H54 (cell line): ENCODE data around the gene TMEM72.
A peak's percentile ranks its signal among the peaks of the same experiment; 100 is the strongest.

ENCODE experiments used
- DNase-seq: peaks from one replicate; pipeline ENCODE4 v3.0.0; 2011; ENCODE audit warnings: low spot score, mixed read lengths; ENCODE audit not compliant: insufficient read length
- FAIRE-seq: peaks from 3 replicates; lab custom pipeline; 2011; peaks lifted over from hg19 to GRCh38; lab: Jason Lieb, UNC
- POLR2A ChIP-seq: IDR thresholded peaks from 2 replicates; pipeline ENCODE4 v1.6.1; 2011; ENCODE audit warnings: low read depth, mild to moderate bottlenecking, low read length

The TMEM72 gene

DNA sequence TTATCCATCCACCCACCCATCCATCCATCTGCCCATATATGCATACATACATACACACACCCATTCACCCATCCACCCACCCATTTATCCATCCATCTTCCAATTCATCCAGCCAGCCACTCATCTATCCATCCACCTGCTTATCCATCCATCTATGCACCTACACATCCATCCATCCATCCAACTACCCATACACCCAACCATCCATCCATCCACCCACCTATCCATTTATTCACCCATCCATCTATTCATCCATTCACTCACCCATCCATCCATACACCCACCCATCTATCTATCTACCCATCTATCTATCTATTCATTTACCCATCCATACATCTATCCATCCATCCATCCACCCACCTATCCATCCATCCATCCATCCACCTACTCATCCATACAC lies 17.3 kb downstream of the TMEM72 start:
- no peak for FAIRE-seq

DNA sequence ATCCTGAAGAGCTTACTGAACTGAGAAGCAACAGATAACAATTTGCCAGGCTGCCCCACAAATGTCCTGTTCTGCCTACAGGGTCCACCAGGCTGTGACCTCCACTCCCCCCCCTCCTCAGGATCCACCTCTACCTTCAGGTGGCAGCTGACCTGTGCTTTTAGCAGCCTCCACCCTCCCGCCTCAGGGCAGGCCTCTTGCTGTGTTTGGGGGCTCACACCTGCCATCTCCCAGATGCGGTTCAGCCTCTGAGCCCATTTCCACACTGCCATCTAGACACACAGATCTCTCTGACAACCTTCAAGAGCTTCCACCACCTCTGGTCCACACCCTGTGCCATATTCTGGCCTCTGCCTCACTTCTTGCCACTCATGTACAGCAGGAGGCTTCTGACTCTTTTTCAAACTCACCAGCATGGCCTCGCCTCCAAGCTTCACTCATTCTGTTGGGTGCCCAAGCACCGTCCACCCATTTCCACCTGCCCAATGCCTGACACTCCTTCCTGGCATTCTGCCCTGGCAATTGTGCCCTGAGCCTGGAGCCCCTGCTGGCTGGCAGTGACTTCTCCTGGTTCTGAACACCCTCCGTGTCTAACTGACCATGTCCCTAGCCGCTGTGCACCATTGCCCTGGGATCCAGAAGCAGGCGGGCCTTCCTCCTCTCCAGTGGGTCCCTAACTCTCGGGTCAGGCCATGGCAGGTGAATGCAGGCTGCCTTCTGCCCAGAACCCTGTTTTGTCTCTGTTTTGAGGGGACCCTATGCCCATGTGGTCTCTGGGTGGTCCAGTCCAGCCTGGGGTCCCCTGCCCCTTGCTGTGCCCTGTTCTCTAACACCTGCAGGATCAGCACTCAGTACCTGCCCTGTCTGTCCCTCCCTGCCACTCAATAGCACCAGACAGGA lies 18.5 kb downstream of the TMEM72 start:
- FAIRE-seq: no peak
- DNase-seq: no peak
- TF ChIP-seq POLR2A: no peak

More for the DNA sequence above, 17.3 kb downstream of the TMEM72 start:
- TF ChIP-seq POLR2A: no peak
- no peak for DNase-seq

DNA sequence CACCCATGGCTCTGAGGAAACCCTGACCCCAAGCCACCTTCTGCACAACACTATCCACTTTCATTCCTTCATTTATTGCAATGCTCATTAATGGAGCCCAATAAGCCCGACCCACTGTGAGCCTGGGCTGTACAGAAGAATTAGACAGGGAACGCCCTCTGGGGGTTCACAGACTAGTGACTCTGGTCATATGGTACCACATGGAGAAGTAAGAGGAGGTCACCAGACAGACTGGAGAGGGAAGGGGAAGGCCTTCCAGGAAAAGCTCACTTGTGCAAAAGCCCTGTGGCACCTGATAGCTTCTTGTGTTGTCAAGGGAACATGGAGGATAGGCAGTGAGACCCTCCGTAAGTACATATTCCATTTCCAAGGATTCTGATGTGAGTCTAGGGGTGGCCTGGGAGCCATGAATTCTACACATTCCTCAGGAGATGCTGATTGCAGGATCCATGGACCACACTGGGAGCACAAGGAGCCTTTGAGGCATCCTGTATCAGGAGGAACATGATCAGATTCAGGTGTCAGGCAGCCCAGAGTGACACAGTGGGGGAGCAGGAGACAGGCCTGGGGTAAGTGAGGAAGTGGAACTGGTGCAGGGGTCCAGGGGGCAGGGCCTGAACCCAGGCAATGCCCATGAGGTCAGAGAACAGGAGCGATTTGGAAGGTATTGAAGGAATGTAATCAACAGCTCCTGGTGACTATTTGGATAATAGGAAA lies 19.9 kb downstream of the TMEM72 start:
- DNase-seq (no peak), FAIRE-seq (no peak)
- no peak for TF ChIP-seq POLR2A

- FAIRE-seq: no peak
- DNase-seq: no peak
- TF ChIP-seq POLR2A: no peak
Measured at GRCh38 chr10:44931621-44932516, 20.7 kb downstream of the TMEM72 start.

- no peak for FAIRE-seq
- DNase-seq: peak; percentile 74
Measured at GRCh38 chr10:44932517-44933450, 21.6 kb downstream of the TMEM72 start.

GRCh38 chr10:44933451-44934321 lies 22.5 kb downstream of the TMEM72 start:
- TF ChIP-seq POLR2A: no peak
- DNase-seq: no peak
- no peak for FAIRE-seq

More at GRCh38 chr10:44932517-44933450, 21.6 kb downstream of the TMEM72 start:
- no peak for TF ChIP-seq POLR2A

DNA sequence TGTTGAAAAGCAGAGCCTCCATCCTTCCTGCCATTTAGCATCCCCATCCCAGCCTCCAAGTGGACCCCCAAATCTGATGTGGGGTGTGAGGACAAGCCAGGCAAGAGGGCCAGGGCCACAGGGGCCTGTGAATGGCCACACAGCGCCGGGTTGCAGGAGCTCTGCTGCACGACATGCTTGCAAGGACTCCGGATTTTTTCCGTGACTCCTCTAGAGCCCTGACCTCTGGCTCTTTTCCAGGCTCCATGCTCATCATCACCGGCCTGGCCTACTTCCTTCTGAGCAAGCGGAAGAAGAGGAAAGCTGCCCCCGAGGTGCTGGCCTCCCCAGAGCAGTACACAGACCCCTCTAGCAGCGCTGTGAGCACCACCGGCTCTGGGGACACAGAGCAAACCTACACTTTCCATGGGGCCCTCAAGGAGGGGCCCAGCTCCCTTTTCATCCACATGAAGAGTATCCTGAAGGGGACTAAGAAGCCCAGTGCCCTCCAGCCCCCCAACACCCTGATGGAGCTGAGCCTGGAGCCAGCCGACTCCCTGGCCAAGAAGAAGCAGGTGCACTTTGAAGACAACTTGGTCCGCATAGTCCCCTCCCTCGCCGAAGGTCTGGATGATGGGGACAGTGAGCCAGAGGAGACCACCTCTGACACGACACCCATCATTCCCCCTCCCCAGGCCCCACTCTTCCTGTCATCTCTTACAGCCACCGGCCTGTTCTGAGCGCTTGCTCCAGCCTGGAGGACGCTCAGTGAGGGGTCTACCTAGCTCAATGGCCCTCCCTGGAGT lies 23.5 kb downstream of the TMEM72 start:
- no peak for TF ChIP-seq POLR2A
- DNase-seq (no peak), FAIRE-seq (no peak)

DNA sequence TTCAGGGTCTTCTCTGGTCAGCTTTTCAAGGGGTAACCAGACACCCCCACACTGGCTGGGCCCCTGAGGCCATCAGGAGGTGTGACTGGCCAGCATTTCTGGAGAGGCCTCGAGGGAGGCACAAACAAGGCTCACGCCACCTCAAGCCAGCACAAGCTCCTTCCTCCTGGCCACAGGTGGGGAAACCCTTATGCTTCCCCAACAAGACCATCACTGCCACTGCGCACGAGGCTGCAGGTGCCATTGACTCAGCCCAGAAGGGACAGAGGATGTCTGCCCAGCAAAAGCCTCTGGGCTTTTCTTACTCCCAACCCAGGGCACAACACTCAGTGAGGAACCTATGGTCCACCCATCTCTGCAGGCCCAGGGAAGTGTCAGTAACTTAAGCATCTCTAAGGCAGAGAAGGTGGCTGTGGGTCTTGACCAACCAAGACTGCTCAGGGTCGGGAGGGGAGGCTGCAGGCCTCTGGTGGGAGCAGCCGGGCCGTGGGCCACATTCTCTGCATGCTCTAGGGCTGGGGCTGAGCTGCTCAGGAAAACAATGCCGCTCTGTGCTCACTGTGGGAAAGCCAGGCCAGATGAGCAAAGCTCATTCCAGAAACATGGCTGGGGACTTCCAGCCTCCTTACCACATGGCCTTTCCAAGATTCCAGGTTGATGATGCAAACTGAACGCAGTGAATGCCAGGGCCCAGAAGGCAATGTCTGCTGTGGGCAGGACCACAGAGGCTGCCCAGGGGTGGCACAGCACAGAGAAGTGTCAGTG lies 24.2 kb downstream of the TMEM72 start:
- FAIRE-seq: no peak
- no peak for TF ChIP-seq POLR2A
- no peak for DNase-seq

DNA sequence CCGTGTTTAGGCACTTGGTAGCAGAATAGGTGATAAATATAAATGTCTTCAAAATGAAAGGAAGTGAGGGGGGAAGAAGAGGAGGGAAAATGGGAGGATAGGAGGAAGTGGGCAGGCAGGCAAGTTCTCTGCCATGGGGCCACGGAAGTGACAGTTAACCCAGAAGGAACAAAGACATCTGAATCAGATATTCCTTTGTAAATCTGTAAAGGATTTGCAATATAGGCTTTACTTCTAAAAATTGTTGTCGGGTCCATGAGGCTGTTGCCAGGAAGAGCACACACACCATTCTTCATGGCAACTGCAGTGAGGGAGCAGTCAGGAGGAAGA lies 24.8 kb downstream of the TMEM72 start:
- DNase-seq (no peak), FAIRE-seq (no peak)
- TF ChIP-seq POLR2A: no peak

GRCh38 chr10:44936314-44936975 lies 25.3 kb downstream of the TMEM72 start:
- FAIRE-seq: no peak
- TF ChIP-seq POLR2A: no peak
- no peak for DNase-seq
